Activated T-helper 17 cell treated with anti-CD3 and anti-CD28 coated beads, Interleukin-2, amount 50 U/mL, for 72 hours (primary cell): Measurements from ENCODE around the gene AP1S3. TPM values are rescaled to one million over a fixed set of nuclear protein-coding genes. Genes with fewer than 3 reads are reported as not detected.
"Not testable (repeated sequence)": the region's sequence is repeated elsewhere in the genome, so short reads cannot be mapped to it uniquely, and the experiment has no call there.

ENCODE experiments used
- ATAC-seq: fragments of 150-1000 bp; cut with Tn5 transposase; replicated peaks from 2 replicates; pipeline ENCODE4 v1.10.0; 2021; ENCODE audit warnings: mild to moderate bottlenecking, moderate library complexity
- H3K27ac Mint-ChIP-seq: one replicate; pipeline ENCODE4 v1.8.0; 2022; ENCODE audit warnings: mixed read lengths
- H3K27me3 Mint-ChIP-seq: one replicate; pipeline ENCODE4 v1.8.0; 2022; ENCODE audit warnings: mixed read lengths
- H3K36me3 Mint-ChIP-seq: one replicate; pipeline ENCODE4 v1.8.0; 2022; ENCODE audit warnings: low read depth, mild to moderate bottlenecking, mixed read lengths
- H3K4me1 Mint-ChIP-seq: one replicate; pipeline ENCODE4 v1.8.0; 2022; ENCODE audit warnings: mixed read lengths
- H3K4me3 Mint-ChIP-seq: one replicate; pipeline ENCODE4 v1.8.0; 2022; ENCODE audit warnings: mild to moderate bottlenecking, mixed read lengths
- H3K9me3 Mint-ChIP-seq: one replicate; pipeline ENCODE4 v1.8.0; 2022; ENCODE audit warnings: mixed read lengths
- total RNA-seq, 2 donors: library from RNA; stranded (reverse); gene quantifications; one replicate each; pipeline ENCODE4 v1.2.3, GENCODE V29; 2022

The AP1S3 gene
- total RNA-seq, 2 donors from 2014 or later = 4.0 to 6.3 TPM

GRCh38 chr2:223800908-223801307, 36.5 kb downstream of the AP1S3 start:
- H3K27ac Mint-ChIP-seq = no peak overlapping the region
- H3K27me3 Mint-ChIP-seq = no peaks in the 10 kb centered on the region
- H3K36me3 Mint-ChIP-seq = no peaks in the 10 kb centered on the region
- H3K4me1 Mint-ChIP-seq = peaks cover 10% of the 10 kb centered on the region
- H3K4me3 Mint-ChIP-seq = no peak overlapping the region
- no peak for ATAC-seq
- H3K9me3 Mint-ChIP-seq = no peaks in the 10 kb centered on the region

GRCh38 chr2:223797811-223798721, 39.3 kb downstream of the AP1S3 start:
- Mint-ChIP-seq H3K27me3 (no peaks in the 10 kb centered on the region), H3K36me3 (no peaks in the 10 kb centered on the region), H3K4me3 (no peak overlapping the region), H3K27ac (no peak overlapping the region), H3K4me1 (peaks cover 10% of the 10 kb centered on the region), H3K9me3 (no peaks in the 10 kb centered on the region)
- ATAC-seq = peak; percentile 39

- Mint-ChIP-seq H3K27ac (peak overlapping the region; percentile 54), H3K4me3 (no peak overlapping the region), H3K4me1 (peaks cover 9% of the 10 kb centered on the region), H3K27me3 (no peaks in the 10 kb centered on the region), H3K9me3 (no peaks in the 10 kb centered on the region), H3K36me3 (no peaks in the 10 kb centered on the region)
- no peak for ATAC-seq
Measured at GRCh38 chr2:223797037-223797436, 40.3 kb downstream of the AP1S3 start.

GRCh38 chr2:223789423-223789822, 48.0 kb downstream of the AP1S3 start:
- H3K27me3 Mint-ChIP-seq = no peaks in the 10 kb centered on the region
- no peak overlapping the region for H3K4me3 Mint-ChIP-seq
- peaks cover 5% of the 10 kb centered on the region for H3K4me1 Mint-ChIP-seq
- ATAC-seq = no peak
- H3K36me3 Mint-ChIP-seq = no peaks in the 10 kb centered on the region
- no peak overlapping the region for H3K27ac Mint-ChIP-seq
- no peaks in the 10 kb centered on the region for H3K9me3 Mint-ChIP-seq

- H3K27ac Mint-ChIP-seq = no peak overlapping the region
- no peaks in the 10 kb centered on the region for H3K9me3 Mint-ChIP-seq
- no peaks in the 10 kb centered on the region for H3K27me3 Mint-ChIP-seq
- H3K36me3 Mint-ChIP-seq = no peaks in the 10 kb centered on the region
- peaks cover 5% of the 10 kb centered on the region for H3K4me1 Mint-ChIP-seq
- H3K4me3 Mint-ChIP-seq = no peak overlapping the region
- ATAC-seq = no peak
Measured at GRCh38 chr2:223788826-223789225, 48.6 kb downstream of the AP1S3 start.

- not testable (repeated sequence) for H3K9me3 Mint-ChIP-seq, H3K27me3 Mint-ChIP-seq, H3K4me1 Mint-ChIP-seq, ATAC-seq, H3K4me3 Mint-ChIP-seq, H3K36me3 Mint-ChIP-seq, H3K27ac Mint-ChIP-seq
Measured at GRCh38 chr2:223788106-223788505, 49.3 kb downstream of the AP1S3 start.

- Mint-ChIP-seq H3K4me3 (no peak overlapping the region), H3K27me3 (no peaks in the 10 kb centered on the region), H3K4me1 (peaks cover 5% of the 10 kb centered on the region), H3K36me3 (no peaks in the 10 kb centered on the region), H3K9me3 (no peaks in the 10 kb centered on the region), H3K27ac (peak overlapping the region; percentile 64)
- no peak for ATAC-seq
Measured at GRCh38 chr2:223787358-223787757, 50.0 kb downstream of the AP1S3 start.

GRCh38 chr2:223786943-223787342, 50.4 kb downstream of the AP1S3 start:
- Mint-ChIP-seq H3K27ac (peak overlapping the region; percentile 64), H3K36me3 (no peaks in the 10 kb centered on the region), H3K4me1 (peaks cover 5% of the 10 kb centered on the region)

GRCh38 chr2:223786236-223786635, 51.1 kb downstream of the AP1S3 start:
- H3K36me3 Mint-ChIP-seq = no peaks in the 10 kb centered on the region
- no peak for ATAC-seq
- H3K27ac Mint-ChIP-seq = no peak overlapping the region
- peaks cover 5% of the 10 kb centered on the region for H3K4me1 Mint-ChIP-seq
- no peak overlapping the region for H3K4me3 Mint-ChIP-seq
- H3K27me3 Mint-ChIP-seq = no peaks in the 10 kb centered on the region
- no peaks in the 10 kb centered on the region for H3K9me3 Mint-ChIP-seq

More at GRCh38 chr2:223786943-223787342, 50.4 kb downstream of the AP1S3 start:
- ATAC-seq = no peak
- Mint-ChIP-seq H3K27me3 (no peaks in the 10 kb centered on the region), H3K4me3 (no peak overlapping the region), H3K9me3 (no peaks in the 10 kb centered on the region)

- H3K36me3 Mint-ChIP-seq = no peaks in the 10 kb centered on the region
- no peaks in the 10 kb centered on the region for H3K27me3 Mint-ChIP-seq
- H3K9me3 Mint-ChIP-seq = no peaks in the 10 kb centered on the region
- no peak overlapping the region for H3K27ac Mint-ChIP-seq
- H3K4me3 Mint-ChIP-seq = no peak overlapping the region
- H3K4me1 Mint-ChIP-seq = peaks cover 5% of the 10 kb centered on the region
- ATAC-seq = no peak
Measured at GRCh38 chr2:223784221-223784772, 53.1 kb downstream of the AP1S3 start.

- H3K27me3 Mint-ChIP-seq = no peaks in the 10 kb centered on the region
- H3K4me1 Mint-ChIP-seq = peaks cover 5% of the 10 kb centered on the region
- peaks cover under 1% of the 10 kb centered on the region for H3K36me3 Mint-ChIP-seq
- ATAC-seq = no peak
- H3K9me3 Mint-ChIP-seq = no peaks in the 10 kb centered on the region
- no peak overlapping the region for H3K27ac Mint-ChIP-seq
- no peak overlapping the region for H3K4me3 Mint-ChIP-seq
Measured at GRCh38 chr2:223782629-223783028, 54.8 kb downstream of the AP1S3 start.

- no peaks in the 10 kb centered on the region for H3K9me3 Mint-ChIP-seq
- H3K4me3 Mint-ChIP-seq = no peak overlapping the region
- no peak overlapping the region for H3K27ac Mint-ChIP-seq
- no peaks in the 10 kb centered on the region for H3K27me3 Mint-ChIP-seq
- no peaks in the 10 kb centered on the region for H3K4me1 Mint-ChIP-seq
- H3K36me3 Mint-ChIP-seq = peaks cover 8% of the 10 kb centered on the region
- ATAC-seq = no peak
Measured at GRCh38 chr2:223781560-223781959, 55.8 kb downstream of the AP1S3 start.

- no peaks in the 10 kb centered on the region for H3K27me3 Mint-ChIP-seq
- H3K9me3 Mint-ChIP-seq = no peaks in the 10 kb centered on the region
- no peak overlapping the region for H3K4me3 Mint-ChIP-seq
Measured at GRCh38 chr2:223779877-223780276, 57.5 kb downstream of the AP1S3 start.

GRCh38 chr2:223774193-223774592, 63.2 kb downstream of the AP1S3 start:
- H3K9me3 Mint-ChIP-seq = no peaks in the 10 kb centered on the region
- no peaks in the 10 kb centered on the region for H3K4me1 Mint-ChIP-seq
- H3K36me3 Mint-ChIP-seq = peaks cover 29% of the 10 kb centered on the region
- no peaks in the 10 kb centered on the region for H3K27me3 Mint-ChIP-seq
- no peak overlapping the region for H3K27ac Mint-ChIP-seq
- no peak for ATAC-seq
- no peak overlapping the region for H3K4me3 Mint-ChIP-seq

More at GRCh38 chr2:223779877-223780276, 57.5 kb downstream of the AP1S3 start:
- H3K4me1 Mint-ChIP-seq = no peaks in the 10 kb centered on the region
- peaks cover 23% of the 10 kb centered on the region for H3K36me3 Mint-ChIP-seq
- no peak overlapping the region for H3K27ac Mint-ChIP-seq
- peak; percentile 70 for ATAC-seq

GRCh38 chr2:223772363-223772762, 65.0 kb downstream of the AP1S3 start:
- Mint-ChIP-seq H3K36me3 (peaks cover 25% of the 10 kb centered on the region), H3K27me3 (no peaks in the 10 kb centered on the region), H3K27ac (no peak overlapping the region), H3K4me3 (no peak overlapping the region), H3K4me1 (no peaks in the 10 kb centered on the region), H3K9me3 (no peaks in the 10 kb centered on the region)
- no peak for ATAC-seq
